GM21723 (cell line): ENCODE measurements around the gene CNKSR1.

ENCODE experiments used
- ATAC-seq: cut with Tn5 transposase; IDR thresholded peaks from one replicate; pipeline ENCODE4 v1.9.1; 2021; ENCODE audit warnings: mild to moderate bottlenecking, moderate library complexity; ENCODE audit not compliant: unreplicated experiment

Gene CNKSR1

DNA sequence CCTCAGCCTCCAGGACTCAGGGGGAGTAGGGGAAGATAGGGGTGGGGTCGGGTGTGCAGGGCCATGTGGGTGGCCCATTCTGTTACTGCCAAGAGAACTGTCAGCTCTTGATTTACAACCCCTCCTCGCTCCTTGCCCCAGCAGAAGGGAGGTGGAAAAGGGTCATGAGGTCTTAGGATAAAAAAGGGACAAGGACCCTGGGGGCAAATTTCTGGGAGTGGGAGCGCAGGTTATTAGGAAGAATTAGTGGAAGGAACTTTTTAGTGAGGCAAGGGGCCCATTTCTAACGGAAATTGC lies 17.6 kb upstream of the CNKSR1 start:
- ATAC-seq, result no peak

- no peak for ATAC-seq
Measured at GRCh38 chr1:26160527-26161414, 16.5 kb upstream of the CNKSR1 start.

- ATAC-seq, result no peak
Measured at GRCh38 chr1:26161415-26162219, 15.7 kb upstream of the CNKSR1 start.

GRCh38 chr1:26162220-26162709 lies 15.0 kb upstream of the CNKSR1 start:
- ATAC-seq, result no peak

- ATAC-seq, result no peak
Measured at GRCh38 chr1:26163684-26164035, 13.6 kb upstream of the CNKSR1 start.

DNA sequence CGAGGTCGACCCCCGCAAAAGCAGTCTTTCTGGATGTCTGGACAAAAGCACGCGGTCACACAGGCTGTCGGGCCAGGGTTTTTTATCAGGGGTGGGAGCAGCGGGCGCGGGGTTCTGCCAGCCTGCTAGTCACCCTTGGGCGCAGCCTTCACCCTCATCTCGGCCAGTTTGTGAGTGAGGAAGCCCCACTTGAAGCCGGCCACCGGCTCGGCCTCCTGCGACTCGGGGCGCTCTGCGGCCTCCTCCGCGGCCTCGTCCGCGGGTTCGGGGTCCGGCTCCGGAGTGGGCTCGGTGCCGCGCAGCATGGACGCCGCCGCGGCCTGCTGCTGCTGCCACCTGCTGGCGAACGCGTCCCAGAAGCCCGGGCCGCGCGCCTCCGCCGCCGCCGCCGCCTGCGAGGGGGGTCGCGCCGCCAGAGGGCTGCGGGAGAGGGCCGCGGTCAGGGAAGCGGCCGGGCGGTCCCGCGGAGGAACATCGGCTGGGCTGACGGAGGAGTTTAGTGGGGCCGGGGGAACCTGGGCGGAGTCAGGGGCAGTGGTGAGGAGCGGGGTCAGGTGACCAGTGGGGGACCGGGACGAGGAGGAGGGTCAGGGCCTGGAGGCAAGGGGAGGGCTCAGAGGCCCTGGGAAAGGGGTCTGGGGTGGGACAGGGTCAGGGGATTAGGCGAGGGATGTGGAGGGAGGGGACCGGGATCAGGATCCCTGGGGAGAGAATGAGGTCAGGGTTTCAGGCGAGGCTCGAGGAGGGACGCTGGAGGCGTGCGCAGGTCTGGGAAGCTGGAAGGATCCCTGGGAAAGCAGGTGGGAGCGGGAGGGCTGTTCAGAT lies 13.0 kb upstream of the CNKSR1 start:
- ATAC-seq, result no peak

- no peak for ATAC-seq
Measured at GRCh38 chr1:26164861-26165842, 12.1 kb upstream of the CNKSR1 start.

- ATAC-seq, result no peak
Measured at GRCh38 chr1:26166719-26167281, 10.5 kb upstream of the CNKSR1 start.

GRCh38 chr1:26168410-26169197 lies 8.7 kb upstream of the CNKSR1 start, which contains the start of gene C1orf232:
TSS of gene C1orf232 (minus strand) at chr1:26168963. CDS start at chr1:26168499, 464 bp downstream.
- no peak for ATAC-seq

GRCh38 chr1:26169198-26169554 lies 8.1 kb upstream of the CNKSR1 start:
- no peak for ATAC-seq

DNA sequence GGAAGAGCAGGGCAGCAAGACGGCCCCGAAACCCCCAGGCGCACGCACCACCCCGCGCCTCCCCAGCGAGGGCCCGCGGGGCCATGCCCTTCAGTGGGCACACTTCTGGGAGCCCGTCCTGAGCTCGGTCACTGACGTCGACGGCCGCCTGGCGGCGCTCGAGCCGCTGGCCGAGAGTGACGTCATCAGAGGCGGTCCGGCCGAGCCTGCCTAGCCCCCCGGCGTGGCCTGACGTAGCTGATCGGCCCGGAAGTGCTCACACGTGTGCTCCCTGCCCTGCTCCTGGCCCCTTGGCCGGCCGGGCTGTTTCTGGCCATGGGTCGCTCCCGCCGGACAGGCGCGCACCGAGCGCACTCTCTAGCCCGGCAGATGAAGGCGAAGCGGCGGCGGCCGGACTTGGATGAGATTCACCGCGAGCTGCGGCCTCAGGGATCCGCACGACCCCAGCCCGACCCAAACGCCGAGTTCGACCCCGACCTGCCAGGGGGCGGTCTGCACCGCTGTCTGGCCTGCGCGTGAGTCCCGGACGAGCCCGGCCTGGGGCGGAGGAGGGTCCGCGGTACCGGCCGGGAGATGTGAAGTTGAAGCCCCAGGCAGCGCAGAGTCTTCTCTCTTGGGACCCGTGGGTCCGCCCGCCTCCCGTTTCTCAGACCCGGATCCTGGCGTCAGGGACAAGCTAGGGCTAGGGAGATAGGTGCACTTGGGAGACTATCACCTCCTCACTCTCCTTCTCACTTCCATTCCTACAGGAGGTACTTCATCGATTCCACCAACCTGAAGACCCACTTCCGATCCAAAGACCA lies 7.4 kb upstream of the CNKSR1 start, which contains the start of gene ZNF593:
Gene ZNF593 (plus strand): TSS at position 240 of the 803 bp plus-strand sequence. CDS start 76 bp downstream, at position 316.
- ATAC-seq, result peak; percentile 92

DNA sequence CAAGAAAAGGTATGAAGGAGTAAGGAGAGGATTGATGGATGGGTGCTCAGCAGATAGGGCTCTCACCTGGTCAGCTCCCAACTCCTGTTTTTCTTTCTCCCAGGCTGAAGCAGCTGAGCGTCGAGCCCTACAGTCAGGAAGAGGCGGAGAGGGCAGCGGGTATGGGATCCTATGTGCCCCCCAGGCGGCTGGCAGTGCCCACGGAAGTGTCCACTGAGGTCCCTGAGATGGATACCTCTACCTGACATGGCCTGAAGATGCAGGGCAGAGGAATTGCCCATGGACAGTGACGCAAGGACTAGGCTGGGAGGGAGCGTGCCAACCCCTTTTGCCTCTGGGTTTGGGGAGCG lies 6.8 kb upstream of the CNKSR1 start:
- ATAC-seq, result no peak

DNA sequence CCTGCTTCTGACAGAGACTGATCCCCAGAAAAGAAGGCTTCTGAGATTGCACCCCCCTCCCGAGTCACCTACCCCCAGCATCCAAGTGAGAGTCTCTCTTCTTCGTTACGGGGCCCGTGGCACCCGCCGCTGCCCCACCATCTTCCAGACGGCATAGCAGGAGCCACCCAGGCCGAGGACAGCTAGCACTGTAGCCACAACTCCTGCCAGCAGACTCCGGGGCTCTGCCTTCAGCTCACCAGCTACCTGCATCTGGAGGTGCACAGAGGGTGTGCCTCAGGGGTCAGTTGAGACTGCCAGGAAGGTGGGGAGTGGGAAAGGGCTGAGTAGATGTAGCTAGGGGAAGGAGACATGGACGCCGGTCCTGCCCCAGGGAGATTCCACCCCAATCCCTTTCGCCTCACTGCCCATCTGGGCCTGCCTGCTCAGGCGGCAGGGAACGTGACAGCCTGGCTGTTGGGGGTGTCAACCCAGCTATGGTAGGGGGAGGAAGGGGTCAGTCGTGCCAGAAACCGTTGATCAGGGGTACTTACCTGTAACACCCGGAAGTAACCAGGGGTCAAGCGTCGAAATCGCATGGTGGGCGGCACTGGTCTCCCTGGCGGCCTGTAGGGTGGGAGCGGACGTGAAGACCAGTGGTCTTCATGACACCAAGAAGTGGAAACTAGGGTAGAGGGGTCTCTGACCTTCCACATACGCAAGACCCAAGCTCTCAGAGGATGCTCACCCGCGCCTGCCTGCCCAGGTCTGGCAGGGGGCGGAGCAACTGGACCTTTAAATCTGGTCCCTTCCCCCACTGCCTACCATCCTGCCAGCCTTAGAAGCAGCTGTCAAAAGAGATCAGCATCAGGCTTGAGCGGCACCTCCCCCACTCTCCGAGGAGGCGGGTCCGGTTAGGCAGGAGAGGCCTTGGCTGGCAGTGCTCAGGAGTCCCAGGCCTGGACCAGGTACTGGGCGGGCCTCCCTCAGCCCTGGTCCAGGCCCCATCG lies 5.9 kb upstream of the CNKSR1 start, which contains the start of gene ZNF593OS:
Gene ZNF593OS (minus strand): TSS at position 749 of the 989 bp plus-strand sequence. CDS start 171 bp downstream, at position 578.
- ATAC-seq, result no peak

DNA sequence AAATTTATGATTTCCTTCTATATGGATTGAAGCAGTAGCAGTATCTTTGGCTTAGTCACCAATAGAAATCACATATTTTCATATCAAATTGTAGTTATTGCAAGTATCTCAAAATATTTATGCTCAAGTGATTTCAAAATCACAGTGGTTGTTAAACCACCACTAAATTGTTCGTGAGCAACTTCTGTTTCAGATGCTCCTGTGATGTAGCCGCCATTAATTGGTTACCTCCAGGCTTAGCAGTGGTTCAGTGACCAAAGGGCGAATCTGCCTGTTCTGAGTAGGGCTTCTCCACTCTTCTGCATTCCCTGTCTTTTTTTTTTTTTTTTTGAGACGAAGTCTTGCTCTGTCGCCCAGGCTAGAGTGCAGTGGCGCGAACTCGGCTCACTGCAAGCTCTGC lies 1.9 kb upstream of the CNKSR1 start:
- ATAC-seq, result no peak

- no peak for ATAC-seq
Measured at GRCh38 chr1:26180010-26180506, 2.8 kb downstream of the CNKSR1 start.

- ATAC-seq, result no peak
Measured at GRCh38 chr1:26181586-26182382, 4.5 kb downstream of the CNKSR1 start.
